Activated CD4-positive, alpha-beta T cell treated with anti-CD3 and anti-CD28 coated beads, Interleukin-2, amount 50 U/mL, for 16 hours (primary cell): ENCODE measurements around the gene TBC1D21.
"Not testable (repeated sequence)": the region's sequence is repeated elsewhere in the genome, so short reads cannot be mapped to it uniquely, and the experiment has no call there.

Experiments
- DNase-seq: peaks from one replicate; pipeline ENCODE4 v3.0.0-alpha.2; 2020

Gene TBC1D21

GRCh38 chr15:73931441-73931840 is 58.1 kb downstream of the TBC1D21 start:
- DNase-seq, result no peak

- DNase-seq, result no peak
Observed at GRCh38 chr15:73932381-73933191, 59.2 kb downstream of the TBC1D21 start.

- DNase-seq, result no peak
Observed at GRCh38 chr15:73934281-73934680, 60.9 kb downstream of the TBC1D21 start.

- DNase-seq, result no peak
Observed at GRCh38 chr15:73935547-73935946, 62.2 kb downstream of the TBC1D21 start.

GRCh38 chr15:73936181-73936580 is 62.8 kb downstream of the TBC1D21 start:
- DNase-seq, result no peak

- DNase-seq, result no peak
Observed at GRCh38 chr15:73936588-73937290, 63.4 kb downstream of the TBC1D21 start.

- no peak for DNase-seq
Observed at GRCh38 chr15:73937296-73937695, 63.9 kb downstream of the TBC1D21 start.

- DNase-seq, result no peak
Observed at GRCh38 chr15:73937726-73938125, 64.4 kb downstream of the TBC1D21 start.

GRCh38 chr15:73938516-73938915 is 65.2 kb downstream of the TBC1D21 start:
- DNase-seq, result not testable (repeated sequence)
